ENCODE results near the gene C12orf75.

Gene C12orf75

DNA sequence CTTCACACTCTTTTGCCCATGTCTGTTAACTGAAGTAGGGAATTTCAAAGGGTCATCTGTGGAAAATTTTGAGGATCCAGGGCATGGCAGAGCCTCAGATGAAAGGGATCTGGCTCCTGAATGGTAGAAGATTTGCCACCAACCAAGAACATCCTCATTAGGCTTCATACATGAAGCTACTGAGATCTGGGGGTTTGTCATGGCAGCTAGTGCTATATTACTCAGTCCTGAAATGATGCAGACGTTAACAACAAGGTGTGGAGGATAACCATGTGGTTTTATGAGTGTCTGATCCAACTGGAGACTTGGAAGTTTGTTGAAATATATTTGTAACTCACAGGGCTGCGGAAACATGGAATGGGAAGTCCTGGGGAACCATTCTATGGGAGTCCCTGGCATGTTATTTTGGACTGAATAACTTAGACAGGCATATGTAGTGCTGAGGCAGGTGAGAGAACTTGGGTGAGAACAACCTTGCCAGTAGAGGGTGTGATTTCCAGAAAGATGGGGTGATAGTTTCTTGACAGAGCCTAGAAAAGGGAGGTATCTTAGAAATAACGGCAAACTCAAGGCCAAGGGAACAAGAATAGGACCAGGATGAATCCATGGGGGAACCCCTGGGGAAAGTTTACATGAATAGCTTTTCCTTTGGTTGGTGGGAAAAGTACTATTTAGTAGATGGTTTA lies 42.0 kb upstream of the C12orf75 start:
- H3K36me3 ChIP-seq = no peaks in the 10 kb centered on the region
- no peaks in the 10 kb centered on the region for H3K27me3 ChIP-seq (ENCODE audit: insufficient read depth, low read depth, severe bottlenecking)
- TF ChIP-seq, protein P1, sequence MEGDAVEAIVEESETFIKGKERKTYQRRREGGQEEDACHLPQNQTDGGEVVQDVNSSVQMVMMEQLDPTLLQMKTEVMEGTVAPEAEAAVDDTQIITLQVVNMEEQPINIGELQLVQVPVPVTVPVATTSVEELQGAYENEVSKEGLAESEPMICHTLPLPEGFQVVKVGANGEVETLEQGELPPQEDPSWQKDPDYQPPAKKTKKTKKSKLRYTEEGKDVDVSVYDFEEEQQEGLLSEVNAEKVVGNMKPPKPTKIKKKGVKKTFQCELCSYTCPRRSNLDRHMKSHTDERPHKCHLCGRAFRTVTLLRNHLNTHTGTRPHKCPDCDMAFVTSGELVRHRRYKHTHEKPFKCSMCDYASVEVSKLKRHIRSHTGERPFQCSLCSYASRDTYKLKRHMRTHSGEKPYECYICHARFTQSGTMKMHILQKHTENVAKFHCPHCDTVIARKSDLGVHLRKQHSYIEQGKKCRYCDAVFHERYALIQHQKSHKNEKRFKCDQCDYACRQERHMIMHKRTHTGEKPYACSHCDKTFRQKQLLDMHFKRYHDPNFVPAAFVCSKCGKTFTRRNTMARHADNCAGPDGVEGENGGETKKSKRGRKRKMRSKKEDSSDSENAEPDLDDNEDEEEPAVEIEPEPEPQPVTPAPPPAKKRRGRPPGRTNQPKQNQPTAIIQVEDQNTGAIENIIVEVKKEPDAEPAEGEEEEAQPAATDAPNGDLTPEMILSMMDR (IDR thresholded peaks at IDR 0.05; ENCODE audit: low read depth, low read length) = no peak
- DNase-seq = no peak
- no peak overlapping the region for H3K4me3 ChIP-seq (ENCODE audit: low read depth, low read length)
- H3K27ac ChIP-seq = no peak overlapping the region
- H3K9me3 ChIP-seq (ENCODE audit: severe bottlenecking) = no peaks in the 10 kb centered on the region

DNA sequence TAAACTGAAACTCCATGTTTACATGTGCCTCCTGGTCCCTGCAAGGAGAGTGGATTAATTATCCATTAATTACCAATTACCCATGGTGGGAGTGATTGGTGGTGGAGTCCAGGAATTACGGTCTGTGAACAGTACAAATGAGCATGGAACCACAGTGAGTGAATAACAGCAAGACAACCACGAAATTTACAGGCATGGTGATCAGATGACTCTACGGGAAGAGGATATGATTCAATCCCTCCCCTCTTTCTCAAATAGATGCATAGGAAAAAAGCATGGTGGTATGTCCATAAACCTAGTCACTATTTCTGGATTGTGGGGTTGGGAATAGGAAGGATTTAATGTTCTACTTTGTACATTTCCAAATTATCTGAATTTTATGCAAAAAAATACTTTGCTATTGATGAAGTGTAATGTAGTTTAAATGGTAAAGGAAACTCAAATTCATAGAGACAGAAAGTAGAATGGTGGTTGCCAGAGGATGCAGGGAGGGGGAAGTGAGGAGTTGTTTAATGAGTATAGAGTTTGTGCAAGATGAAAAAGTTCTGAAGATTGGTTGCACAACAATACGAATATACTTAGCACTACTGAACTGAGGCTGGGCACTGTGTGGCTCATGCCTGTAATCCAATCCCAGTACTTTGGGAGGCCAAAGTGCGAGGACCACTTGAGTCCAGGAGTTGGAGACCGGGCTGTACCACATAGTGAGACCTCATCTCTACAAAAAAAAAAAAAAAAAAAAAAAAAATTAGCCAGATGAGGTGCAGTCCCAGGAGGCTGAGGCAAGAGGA lies 41.2 kb upstream of the C12orf75 start:
- Histone ChIP-seq H3K27ac (no peak overlapping the region), H3K36me3 (no peaks in the 10 kb centered on the region), H3K9me3 (ENCODE audit: severe bottlenecking) (no peaks in the 10 kb centered on the region), H3K27me3 (ENCODE audit: insufficient read depth, low read depth, severe bottlenecking) (no peaks in the 10 kb centered on the region), H3K4me3 (ENCODE audit: low read depth, low read length) (no peak overlapping the region)
- TF ChIP-seq, protein P1 (IDR thresholded peaks at IDR 0.05; ENCODE audit: low read depth, low read length) = no peak
- no peak for DNase-seq

DNA sequence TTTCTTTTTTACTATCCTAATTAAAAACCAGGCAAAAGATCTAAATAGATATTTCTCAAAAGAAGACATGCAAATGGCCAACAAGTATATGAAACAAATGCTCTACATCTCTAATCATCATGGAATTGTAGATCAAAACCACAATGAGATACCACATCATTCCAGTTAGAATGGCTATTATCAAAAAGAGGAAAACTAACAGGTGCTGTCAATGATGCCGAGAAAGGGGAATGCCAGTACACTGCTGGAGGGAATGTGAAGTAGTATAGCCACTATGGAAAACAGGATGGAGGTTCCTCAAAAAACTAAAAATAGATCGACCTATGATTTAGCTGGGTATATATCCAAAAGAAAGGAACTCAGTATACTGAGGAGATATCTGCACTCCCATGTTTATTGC lies 39.0 kb upstream of the C12orf75 start:
- H3K27ac ChIP-seq = no peak overlapping the region
- no peaks in the 10 kb centered on the region for H3K9me3 ChIP-seq (ENCODE audit: severe bottlenecking)
- TF ChIP-seq, protein P1 (IDR thresholded peaks at IDR 0.05; ENCODE audit: low read depth, low read length) = no peak
- H3K27me3 ChIP-seq (ENCODE audit: insufficient read depth, low read depth, severe bottlenecking) = no peaks in the 10 kb centered on the region
- H3K36me3 ChIP-seq = no peaks in the 10 kb centered on the region
- no peak for DNase-seq
- H3K4me3 ChIP-seq (ENCODE audit: low read depth, low read length) = no peak overlapping the region

DNA sequence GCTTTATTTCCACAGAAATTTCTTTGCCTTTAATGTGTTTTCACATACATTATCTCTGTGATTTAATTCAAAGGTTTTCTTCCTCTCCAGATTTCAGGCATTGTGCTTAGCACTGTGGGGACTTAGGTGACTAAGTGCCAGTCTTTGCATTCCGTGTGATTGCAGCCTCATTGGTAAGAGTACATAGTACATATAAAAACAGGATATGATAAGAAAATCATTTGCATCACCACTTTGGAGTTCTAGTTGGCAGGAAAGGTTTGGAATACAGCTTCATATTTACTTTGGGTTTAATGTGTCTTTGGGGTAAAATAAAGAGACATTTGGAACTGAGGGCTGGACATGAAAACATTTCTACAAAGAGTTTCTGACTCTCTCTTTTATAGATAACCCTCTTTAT lies 37.8 kb upstream of the C12orf75 start:
- Histone ChIP-seq H3K9me3 (ENCODE audit: severe bottlenecking) (no peaks in the 10 kb centered on the region), H3K36me3 (no peaks in the 10 kb centered on the region), H3K4me3 (ENCODE audit: low read depth, low read length) (no peak overlapping the region), H3K27ac (no peak overlapping the region), H3K27me3 (ENCODE audit: insufficient read depth, low read depth, severe bottlenecking) (no peaks in the 10 kb centered on the region)
- no peak for DNase-seq
- TF ChIP-seq, protein P1 (IDR thresholded peaks at IDR 0.05; ENCODE audit: low read depth, low read length) = no peak

DNA sequence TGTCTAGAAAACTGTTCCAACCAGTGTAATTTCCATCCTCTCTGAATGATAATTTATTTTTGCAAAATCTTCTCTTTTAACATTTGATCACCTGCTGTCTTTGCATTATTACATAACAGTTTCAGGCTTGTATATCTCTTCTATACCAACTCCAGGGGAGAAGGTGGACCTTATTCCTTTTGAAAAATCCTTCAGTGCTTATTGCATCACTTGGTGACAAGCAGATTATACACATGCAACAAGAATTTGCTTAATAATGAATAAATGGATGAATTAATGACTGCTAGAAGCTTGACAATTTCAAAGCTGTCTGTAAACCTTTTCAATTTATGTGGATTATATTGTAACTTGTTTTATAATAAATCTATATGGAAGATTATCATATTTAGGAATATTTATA lies 37.3 kb upstream of the C12orf75 start:
- no peaks in the 10 kb centered on the region for H3K36me3 ChIP-seq
- DNase-seq = no peak
- TF ChIP-seq, protein P1 (IDR thresholded peaks at IDR 0.05; ENCODE audit: low read depth, low read length) = no peak
- H3K27me3 ChIP-seq (ENCODE audit: insufficient read depth, low read depth, severe bottlenecking) = no peaks in the 10 kb centered on the region
- H3K27ac ChIP-seq = no peak overlapping the region
- H3K4me3 ChIP-seq (ENCODE audit: low read depth, low read length) = no peak overlapping the region
- no peaks in the 10 kb centered on the region for H3K9me3 ChIP-seq (ENCODE audit: severe bottlenecking)
